GM12801 (cell line): ENCODE results near the gene SCN1A.

Experiments
- TF ChIP-seq, protein P1 (sequence below): IDR thresholded peaks from one replicate; pipeline ENCODE4 v1.5.1; 2011; ENCODE audit warnings: control low read depth; ENCODE audit not compliant: insufficient read length; ENCODE audit errors: extremely low read depth

The SCN1A gene

GRCh38 chr2:166117491-166117890 is 10.3 kb downstream of the SCN1A start:
- TF ChIP-seq, protein P1, sequence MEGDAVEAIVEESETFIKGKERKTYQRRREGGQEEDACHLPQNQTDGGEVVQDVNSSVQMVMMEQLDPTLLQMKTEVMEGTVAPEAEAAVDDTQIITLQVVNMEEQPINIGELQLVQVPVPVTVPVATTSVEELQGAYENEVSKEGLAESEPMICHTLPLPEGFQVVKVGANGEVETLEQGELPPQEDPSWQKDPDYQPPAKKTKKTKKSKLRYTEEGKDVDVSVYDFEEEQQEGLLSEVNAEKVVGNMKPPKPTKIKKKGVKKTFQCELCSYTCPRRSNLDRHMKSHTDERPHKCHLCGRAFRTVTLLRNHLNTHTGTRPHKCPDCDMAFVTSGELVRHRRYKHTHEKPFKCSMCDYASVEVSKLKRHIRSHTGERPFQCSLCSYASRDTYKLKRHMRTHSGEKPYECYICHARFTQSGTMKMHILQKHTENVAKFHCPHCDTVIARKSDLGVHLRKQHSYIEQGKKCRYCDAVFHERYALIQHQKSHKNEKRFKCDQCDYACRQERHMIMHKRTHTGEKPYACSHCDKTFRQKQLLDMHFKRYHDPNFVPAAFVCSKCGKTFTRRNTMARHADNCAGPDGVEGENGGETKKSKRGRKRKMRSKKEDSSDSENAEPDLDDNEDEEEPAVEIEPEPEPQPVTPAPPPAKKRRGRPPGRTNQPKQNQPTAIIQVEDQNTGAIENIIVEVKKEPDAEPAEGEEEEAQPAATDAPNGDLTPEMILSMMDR = no peak

- TF ChIP-seq, protein P1 = no peak
These were observed 12.2 kb downstream of the SCN1A start for GRCh38 chr2:166115589-166115988.

- TF ChIP-seq, protein P1 = no peak
These were observed 15.6 kb downstream of the SCN1A start for GRCh38 chr2:166112193-166112605.

- TF ChIP-seq, protein P1 = no peak
These were observed 21.3 kb downstream of the SCN1A start for GRCh38 chr2:166106431-166107015.

DNA sequence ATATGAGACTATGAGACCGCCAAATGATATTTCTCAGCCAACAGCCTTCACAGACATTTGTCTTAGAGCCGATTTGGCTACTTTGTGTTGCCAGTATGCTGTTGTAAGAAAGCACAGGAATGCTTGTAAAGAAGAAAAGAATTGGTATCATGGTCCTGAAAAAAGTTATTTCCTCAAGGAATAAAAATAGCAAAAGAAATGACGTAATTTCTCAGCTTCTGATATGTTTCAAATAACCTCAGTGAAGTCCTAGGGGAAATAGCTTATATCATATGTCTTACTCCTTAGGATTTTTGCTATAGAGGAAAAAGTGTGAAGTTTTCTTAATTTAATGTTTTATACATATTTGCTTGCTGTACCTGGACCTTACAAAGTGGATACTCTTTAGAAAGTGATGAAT is 23.0 kb downstream of the SCN1A start:
- TF ChIP-seq, protein P1 = no peak

DNA sequence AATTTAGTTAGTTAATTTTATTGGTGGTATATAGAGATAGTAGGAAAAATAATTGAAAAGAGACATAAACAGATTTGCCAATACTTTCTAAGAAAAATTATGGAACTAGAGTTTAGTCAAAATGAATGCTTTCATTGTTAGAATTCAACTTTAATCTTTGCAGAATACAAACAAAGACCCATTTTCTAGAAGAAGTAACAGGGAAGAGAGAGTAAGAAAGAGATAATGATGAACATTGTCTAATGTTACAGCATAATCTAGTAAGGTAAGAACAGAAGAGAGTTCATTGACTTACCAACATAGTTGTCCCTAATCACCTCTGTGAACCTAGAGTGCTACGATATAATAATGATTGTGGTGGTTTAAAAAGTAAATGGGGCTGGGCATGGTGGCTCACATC is 23.7 kb downstream of the SCN1A start:
- TF ChIP-seq, protein P1 = no peak

DNA sequence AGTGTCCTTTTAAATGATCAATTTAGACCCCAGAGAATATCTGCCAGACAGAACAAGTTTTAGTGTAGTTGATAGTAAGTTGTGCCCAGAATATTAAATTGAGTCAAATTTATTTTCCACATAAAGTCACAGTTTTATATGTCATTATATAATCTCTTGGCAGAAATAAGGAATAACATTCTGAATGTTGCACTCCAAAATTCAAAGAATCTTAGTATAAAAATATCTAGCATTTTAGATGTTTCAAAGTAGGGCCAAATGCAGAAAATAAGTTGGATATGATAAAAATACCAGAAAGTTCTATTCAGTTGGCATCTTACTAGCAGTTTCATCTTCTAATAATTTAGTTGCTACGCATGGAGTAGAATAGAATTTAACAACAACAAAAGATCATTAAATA is 33.5 kb downstream of the SCN1A start:
- TF ChIP-seq, protein P1 = no peak

DNA sequence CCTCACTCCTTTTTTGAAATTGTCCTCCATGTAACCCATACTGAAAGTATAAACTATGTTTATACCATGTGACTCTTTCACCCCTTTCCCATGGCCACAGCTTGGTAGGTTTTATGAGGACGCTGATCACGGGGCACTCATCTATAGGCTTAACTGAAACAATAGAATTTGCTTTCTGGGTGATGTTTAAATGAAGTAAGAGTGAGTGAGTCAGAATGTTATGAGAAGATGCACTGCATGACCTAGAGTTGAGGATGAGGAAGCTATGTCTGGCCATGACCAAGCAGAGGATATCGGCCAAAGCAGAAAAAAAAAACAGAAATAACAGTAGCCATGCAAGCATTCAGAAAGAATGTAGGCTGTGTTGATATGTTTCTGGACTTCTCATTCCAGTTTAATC is 34.9 kb downstream of the SCN1A start:
- TF ChIP-seq, protein P1 = no peak
